Mesendoderm (in vitro differentiated cells): Measurements from ENCODE around the gene FSD1.

Source experiments
- DNase-seq: peaks from one replicate; pipeline ENCODE4 v3.0.0; 2013
- H2AK5ac ChIP-seq: 2 replicates; pipeline ENCODE4 v1.6.1; 2013; ENCODE audit warnings: low read length, inconsistent platforms
- H2BK120ac ChIP-seq: 2 replicates; pipeline ENCODE4 v1.6.1; 2013; ENCODE audit warnings: low read depth, mild to moderate bottlenecking, low read length, moderate library complexity, mixed read lengths
- H2BK15ac ChIP-seq: replicated peaks from 2 replicates; pipeline ENCODE4 v1.6.1; 2013; ENCODE audit warnings: low read depth, mild to moderate bottlenecking, moderate library complexity
- H2BK5ac ChIP-seq: 2 replicates; pipeline ENCODE4 v1.6.1; 2013; ENCODE audit warnings: low read length, inconsistent platforms
- H3K18ac ChIP-seq: 2 replicates; pipeline ENCODE4 v1.6.1; 2013; ENCODE audit warnings: mild to moderate bottlenecking, low read length, mixed read lengths
- H3K23ac ChIP-seq: one replicate; pipeline ENCODE4 v1.6.1; 2013; ENCODE audit warnings: low read length
- H3K27ac ChIP-seq: 2 replicates; pipeline ENCODE4 v1.5.1; 2013; ENCODE audit warnings: low read depth, mild to moderate bottlenecking, inconsistent platforms, low read length, moderate library complexity
- H3K27me3 ChIP-seq: 2 replicates; pipeline ENCODE4 v1.6.1; 2013; ENCODE audit warnings: low read length, control low read depth, mild to moderate bottlenecking, inconsistent platforms; ENCODE audit not compliant: insufficient read depth, poor library complexity
- H3K36me3 ChIP-seq: 2 replicates; pipeline ENCODE4 v1.6.1; 2013; ENCODE audit warnings: low read length, inconsistent platforms; ENCODE audit not compliant: control insufficient read depth, insufficient read depth
- H3K4ac ChIP-seq: one replicate; pipeline ENCODE4 v1.6.1; 2013; ENCODE audit warnings: low read depth, mild to moderate bottlenecking, low read length, moderate library complexity
- H3K4me1 ChIP-seq: 2 replicates; pipeline ENCODE4 v1.6.1; 2013; ENCODE audit warnings: low read depth, low read length, inconsistent platforms; ENCODE audit not compliant: control insufficient read depth
- H3K4me2 ChIP-seq: 2 replicates; pipeline ENCODE4 v1.6.1; 2013; ENCODE audit warnings: low read length
- H3K4me3 ChIP-seq: 2 replicates; pipeline ENCODE4 v1.5.1; 2013; ENCODE audit warnings: mild to moderate bottlenecking, low read length
- H3K56ac ChIP-seq: one replicate; pipeline ENCODE4 v1.6.1; 2013; ENCODE audit warnings: low read length
- H3K79me1 ChIP-seq: 2 replicates; pipeline ENCODE4 v1.6.1; 2013; ENCODE audit warnings: low read length, inconsistent platforms
- H3K79me2 ChIP-seq: 2 replicates; pipeline ENCODE4 v1.6.1; 2013; ENCODE audit warnings: mild to moderate bottlenecking, low read length; ENCODE audit not compliant: control insufficient read depth, insufficient read depth
- H3K9ac ChIP-seq: 2 replicates; pipeline ENCODE4 v1.6.1; 2013; ENCODE audit warnings: low read length, inconsistent platforms
- H4K5ac ChIP-seq: one replicate; pipeline ENCODE4 v1.6.1; 2013; ENCODE audit warnings: low read length
- H4K8ac ChIP-seq: one replicate; pipeline ENCODE4 v1.6.1; 2013; ENCODE audit warnings: low read depth, mild to moderate bottlenecking, control low read depth, low read length, moderate library complexity
- WGBS: extraction: QIAGEN DNeasy Blood & Tissue Kit; methylation state at CpG from one replicate; pipeline ENCODE4 v1.1.7; 2013; ENCODE audit warnings: low lambda C conversion rate, missing lambda C conversion rate; ENCODE audit not compliant: insufficient coverage; ENCODE audit errors: extremely low coverage; 5-methylcytosine and 5-hydroxymethylcytosine counted together

Gene FSD1

GRCh38 chr19:4323692-4324091, 19.3 kb downstream of the FSD1 start:
- Histone ChIP-seq H3K79me2 (no peaks in the 10 kb centered on the region), H3K36me3 (no peaks in the 10 kb centered on the region), H3K79me1 (no peaks in the 10 kb centered on the region), H3K18ac (no peak overlapping the region), H3K9ac (no peak overlapping the region), H4K5ac (no peak overlapping the region), H2BK120ac (no peak overlapping the region), H3K27ac (no peak overlapping the region), H2BK15ac (no peak overlapping the region), H3K4ac (no peak overlapping the region), H3K4me2 (no peak overlapping the region), H3K4me3 (no peak overlapping the region), H3K23ac (no peak overlapping the region), H3K4me1 (no peaks in the 10 kb centered on the region), H4K8ac (no peak overlapping the region), H3K27me3 (no peaks in the 10 kb centered on the region), H2BK5ac (no peak overlapping the region), H2AK5ac (no peak overlapping the region), H3K56ac (no peak overlapping the region)
- no CpG with 5 or more reads among the region's 9 CpGs for WGBS
- DNase-seq = no peak

GRCh38 chr19:4324228-4324627, 19.8 kb downstream of the FSD1 start:
- no peak overlapping the region for H4K5ac ChIP-seq
- no peaks in the 10 kb centered on the region for H3K4me1 ChIP-seq
- no peak overlapping the region for H2AK5ac ChIP-seq
- H3K79me2 ChIP-seq = no peaks in the 10 kb centered on the region
- H3K4me2 ChIP-seq = no peak overlapping the region
- no peak overlapping the region for H2BK120ac ChIP-seq
- no peaks in the 10 kb centered on the region for H3K79me1 ChIP-seq
- H3K4me3 ChIP-seq = no peak overlapping the region
- no CpG with 5 or more reads among the region's 12 CpGs for WGBS
- no peak overlapping the region for H2BK5ac ChIP-seq
- no peak overlapping the region for H3K4ac ChIP-seq
- no peak overlapping the region for H4K8ac ChIP-seq
- no peaks in the 10 kb centered on the region for H3K36me3 ChIP-seq
- H3K56ac ChIP-seq = no peak overlapping the region
- H3K18ac ChIP-seq = no peak overlapping the region
- H3K9ac ChIP-seq = no peak overlapping the region
- no peak overlapping the region for H3K27ac ChIP-seq
- H3K23ac ChIP-seq = no peak overlapping the region
- no peaks in the 10 kb centered on the region for H3K27me3 ChIP-seq
- no peak overlapping the region for H2BK15ac ChIP-seq
- no peak for DNase-seq

- H3K56ac ChIP-seq = no peak overlapping the region
- H3K79me2 ChIP-seq = no peaks in the 10 kb centered on the region
- no peak overlapping the region for H2BK15ac ChIP-seq
- H2BK120ac ChIP-seq = no peak overlapping the region
- H3K23ac ChIP-seq = no peak overlapping the region
- H3K4me3 ChIP-seq = no peak overlapping the region
- no peak overlapping the region for H3K9ac ChIP-seq
- no peaks in the 10 kb centered on the region for H3K27me3 ChIP-seq
- H3K4ac ChIP-seq = no peak overlapping the region
- no peaks in the 10 kb centered on the region for H3K79me1 ChIP-seq
- H4K8ac ChIP-seq = no peak overlapping the region
- no peak overlapping the region for H2BK5ac ChIP-seq
- H4K5ac ChIP-seq = no peak overlapping the region
- no peak overlapping the region for H2AK5ac ChIP-seq
- no peaks in the 10 kb centered on the region for H3K4me1 ChIP-seq
- no CpG with 5 or more reads among the region's 13 CpGs for WGBS
- H3K36me3 ChIP-seq = no peaks in the 10 kb centered on the region
- H3K18ac ChIP-seq = no peak overlapping the region
- H3K27ac ChIP-seq = no peak overlapping the region
- DNase-seq = no peak
- H3K4me2 ChIP-seq = no peak overlapping the region
Measured at GRCh38 chr19:4326215-4326836, 21.9 kb downstream of the FSD1 start.

- H4K8ac ChIP-seq = no peak overlapping the region
- H3K56ac ChIP-seq = peak overlapping the region; percentile 79
- no peak overlapping the region for H2AK5ac ChIP-seq
- no peak overlapping the region for H3K18ac ChIP-seq
- H2BK5ac ChIP-seq = no peak overlapping the region
- no peak overlapping the region for H3K4ac ChIP-seq
- H2BK120ac ChIP-seq = no peak overlapping the region
- no peaks in the 10 kb centered on the region for H3K27me3 ChIP-seq
- no CpG with 5 or more reads among the region's 33 CpGs for WGBS
- peak overlapping the region; percentile 49 for H3K9ac ChIP-seq
- no peaks in the 10 kb centered on the region for H3K4me1 ChIP-seq
- no peak overlapping the region for H3K4me3 ChIP-seq
- no peak overlapping the region for H2BK15ac ChIP-seq
- no peaks in the 10 kb centered on the region for H3K79me2 ChIP-seq
- peak overlapping the region; percentile 77 for H3K4me2 ChIP-seq
- H4K5ac ChIP-seq = no peak overlapping the region
- H3K23ac ChIP-seq = peak overlapping the region; percentile 66
- H3K27ac ChIP-seq = no peak overlapping the region
- no peaks in the 10 kb centered on the region for H3K79me1 ChIP-seq
- peak; percentile 76 for DNase-seq
- H3K36me3 ChIP-seq = no peaks in the 10 kb centered on the region
Measured at GRCh38 chr19:4326837-4327251, 22.4 kb downstream of the FSD1 start.

GRCh38 chr19:4327252-4327876, 23.0 kb downstream of the FSD1 start:
- no peak overlapping the region for H2BK5ac ChIP-seq
- no CpG with 5 or more reads among the region's 30 CpGs for WGBS
- no peak overlapping the region for H2AK5ac ChIP-seq
- H3K18ac ChIP-seq = no peak overlapping the region
- H3K79me1 ChIP-seq = no peaks in the 10 kb centered on the region
- peak overlapping the region; percentile 79 for H3K56ac ChIP-seq
- no peak overlapping the region for H2BK15ac ChIP-seq
- H3K4me1 ChIP-seq = no peaks in the 10 kb centered on the region
- H3K27ac ChIP-seq = no peak overlapping the region
- H4K5ac ChIP-seq = no peak overlapping the region
- peak overlapping the region; percentile 49 for H3K9ac ChIP-seq
- H3K4me2 ChIP-seq = peak overlapping the region; percentile 77
- no peak overlapping the region for H3K4me3 ChIP-seq
- no peak overlapping the region for H3K4ac ChIP-seq
- peak overlapping the region; percentile 66 for H3K23ac ChIP-seq
- no peaks in the 10 kb centered on the region for H3K36me3 ChIP-seq
- no peaks in the 10 kb centered on the region for H3K27me3 ChIP-seq
- DNase-seq = peak; percentile 95
- no peak overlapping the region for H2BK120ac ChIP-seq
- no peaks in the 10 kb centered on the region for H3K79me2 ChIP-seq
- H4K8ac ChIP-seq = no peak overlapping the region

GRCh38 chr19:4327877-4328242, 23.5 kb downstream of the FSD1 start:
- Histone ChIP-seq H3K27me3 (no peaks in the 10 kb centered on the region), H3K36me3 (no peaks in the 10 kb centered on the region), H3K9ac (peak overlapping the region; percentile 48), H3K4me2 (peak overlapping the region; percentile 48), H3K56ac (peak overlapping the region; percentile 22), H3K27ac (no peak overlapping the region), H2BK120ac (no peak overlapping the region), H2AK5ac (no peak overlapping the region), H3K4ac (no peak overlapping the region), H2BK5ac (no peak overlapping the region), H2BK15ac (no peak overlapping the region), H3K79me2 (no peaks in the 10 kb centered on the region), H3K23ac (no peak overlapping the region), H3K18ac (no peak overlapping the region), H3K4me3 (peak overlapping the region; percentile 3), H3K79me1 (no peaks in the 10 kb centered on the region), H3K4me1 (no peaks in the 10 kb centered on the region), H4K8ac (no peak overlapping the region), H4K5ac (no peak overlapping the region)
- no peak for DNase-seq
- no CpG with 5 or more reads among the region's 13 CpGs for WGBS
